Activated CD8-positive, alpha-beta T cell treated with anti-CD3 and anti-CD28 coated beads, Interleukin-2, amount 10 ng/mL, durations not matched to agents 7 days and 5 days (primary cell): ENCODE measurements around the gene TXNRD2. TPM values are rescaled to one million over a fixed set of nuclear protein-coding genes. Genes with fewer than 3 reads are reported as not detected.

Experiments used
- ATAC-seq: fragments of 150-1000 bp; cut with Tn5 transposase; one replicate; pipeline ENCODE4 v1.10.0; 2021; ENCODE audit warnings: moderate library complexity
- CTCF ChIA-PET: fragments of 350-600 bp; sonication (Branson Sonifier 250); formaldehyde crosslinking; loops from one replicate; lab custom pipeline; 2021; ENCODE audit warnings: antibody characterized with exemption; lab: Charles Lee
- POLR2A ChIA-PET: fragments of 350-600 bp; sonication (Branson Sonifier 250); formaldehyde crosslinking; loops from one replicate; lab custom pipeline; 2021; ENCODE audit warnings: antibody characterized with exemption; lab: Charles Lee
- DNase-seq: peaks from one replicate; pipeline ENCODE4 v3.0.0-alpha.2; 2020
- H3K27ac Mint-ChIP-seq: one replicate; pipeline ENCODE4 v1.8.0; 2021; ENCODE audit warnings: mild to moderate bottlenecking, mixed read lengths
- H3K27me3 Mint-ChIP-seq: one replicate; pipeline ENCODE4 v1.8.0; 2021; ENCODE audit warnings: low read depth, mixed read lengths
- H3K36me3 Mint-ChIP-seq: one replicate; pipeline ENCODE4 v1.8.0; 2021; ENCODE audit warnings: low read depth, mixed read lengths
- H3K4me1 Mint-ChIP-seq: one replicate; pipeline ENCODE4 v1.8.0; 2021; ENCODE audit warnings: low read depth, mixed read lengths
- H3K4me3 Mint-ChIP-seq: one replicate; pipeline ENCODE4 v1.8.0; 2021; ENCODE audit warnings: mild to moderate bottlenecking, mixed read lengths
- H3K9me3 Mint-ChIP-seq: one replicate; pipeline ENCODE4 v1.8.0; 2022; ENCODE audit warnings: mixed read lengths; ENCODE audit not compliant: insufficient read depth
- total RNA-seq, 2 experiments: library from RNA; stranded (reverse); gene quantifications; one replicate each; pipeline ENCODE4 v1.2.3, GENCODE V29; 2021

The TXNRD2 gene
- total RNA-seq, 2 experiments from 2014 or later = 16.1 to 19.3 TPM

DNA sequence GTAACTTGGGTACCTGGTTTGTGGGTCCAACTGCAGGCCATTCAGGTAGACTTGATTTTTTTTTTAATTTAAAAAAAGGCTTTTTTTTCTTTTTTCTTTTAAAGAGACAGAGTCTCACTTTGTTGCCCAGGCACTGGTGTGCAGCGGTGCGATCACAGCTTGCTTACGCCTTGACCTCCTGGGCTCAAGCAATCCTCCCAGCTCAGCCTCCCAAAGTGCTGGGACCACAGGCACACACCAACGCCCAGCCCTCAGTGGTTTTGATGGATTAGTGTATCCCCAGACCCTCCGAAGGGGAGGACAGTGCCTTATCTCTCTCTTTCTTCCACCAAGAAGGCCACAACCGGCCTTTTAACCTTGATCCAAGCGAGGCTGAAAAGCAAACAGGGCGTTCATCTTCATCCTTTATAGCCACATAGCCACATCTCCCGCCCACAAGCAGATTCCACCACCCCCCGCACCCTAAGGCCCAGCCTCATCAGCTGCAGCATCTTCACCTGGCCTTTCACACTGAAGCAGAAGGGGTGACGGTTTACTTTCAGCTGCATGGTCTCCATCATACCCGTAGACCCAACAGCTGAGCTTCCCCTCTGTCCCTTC lies 17.6 kb downstream of the TXNRD2 start:
- ChIA-PET CTCF (interaction anchor here (0.7 to 2.0 kb wide), 2 partner anchors 14 to 87 kb away, joined by 4 to 11 read pairs; no protein-coding TSS in a partner anchor), POLR2A (interaction anchor here (0.6 kb wide), 1 partner anchor 987 kb away, joined by 3 read pairs; no protein-coding TSS in a partner anchor)
- H3K4me3 Mint-ChIP-seq = no peak overlapping the region
- H3K4me1 Mint-ChIP-seq = no peaks in the 10 kb centered on the region
- H3K27me3 Mint-ChIP-seq = no peaks in the 10 kb centered on the region
- no peak overlapping the region for H3K27ac Mint-ChIP-seq
- H3K9me3 Mint-ChIP-seq = no peaks in the 10 kb centered on the region
- DNase-seq (no peak), ATAC-seq (no peak)
- no peaks in the 10 kb centered on the region for H3K36me3 Mint-ChIP-seq

DNA sequence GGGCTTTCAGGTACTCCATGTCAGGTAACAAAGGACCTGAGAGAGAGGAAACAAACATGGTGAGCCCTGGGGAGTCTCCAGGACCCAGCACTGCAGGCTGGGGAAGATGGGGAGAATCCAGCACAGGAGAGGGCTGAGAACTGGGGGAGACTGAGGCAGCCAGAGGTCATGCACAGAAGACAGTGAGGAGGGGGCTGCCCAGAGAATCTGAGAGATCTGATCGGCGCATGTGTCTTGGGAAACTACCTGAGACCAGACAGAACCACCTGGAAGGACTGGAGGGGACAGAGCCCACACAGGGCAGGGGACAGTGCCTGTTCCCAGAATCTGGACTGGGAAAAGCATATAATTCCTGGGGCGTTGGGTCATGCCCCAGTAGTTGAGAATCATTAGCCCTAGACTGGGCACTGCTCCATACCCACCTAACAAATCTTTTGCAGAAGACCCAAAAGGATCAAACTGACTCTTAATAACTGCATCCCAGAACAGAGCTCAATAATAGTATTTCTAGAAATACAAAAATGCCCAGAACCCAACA lies 20.0 kb downstream of the TXNRD2 start:
- ATAC-seq (no peak), DNase-seq (no peak)
- Mint-ChIP-seq H3K4me3 (no peak overlapping the region), H3K9me3 (no peaks in the 10 kb centered on the region), H3K27ac (no peak overlapping the region), H3K36me3 (peaks cover 2% of the 10 kb centered on the region), H3K27me3 (no peaks in the 10 kb centered on the region), H3K4me1 (no peaks in the 10 kb centered on the region)
- ChIA-PET CTCF (no interaction called here), POLR2A (no interaction called here)

DNA sequence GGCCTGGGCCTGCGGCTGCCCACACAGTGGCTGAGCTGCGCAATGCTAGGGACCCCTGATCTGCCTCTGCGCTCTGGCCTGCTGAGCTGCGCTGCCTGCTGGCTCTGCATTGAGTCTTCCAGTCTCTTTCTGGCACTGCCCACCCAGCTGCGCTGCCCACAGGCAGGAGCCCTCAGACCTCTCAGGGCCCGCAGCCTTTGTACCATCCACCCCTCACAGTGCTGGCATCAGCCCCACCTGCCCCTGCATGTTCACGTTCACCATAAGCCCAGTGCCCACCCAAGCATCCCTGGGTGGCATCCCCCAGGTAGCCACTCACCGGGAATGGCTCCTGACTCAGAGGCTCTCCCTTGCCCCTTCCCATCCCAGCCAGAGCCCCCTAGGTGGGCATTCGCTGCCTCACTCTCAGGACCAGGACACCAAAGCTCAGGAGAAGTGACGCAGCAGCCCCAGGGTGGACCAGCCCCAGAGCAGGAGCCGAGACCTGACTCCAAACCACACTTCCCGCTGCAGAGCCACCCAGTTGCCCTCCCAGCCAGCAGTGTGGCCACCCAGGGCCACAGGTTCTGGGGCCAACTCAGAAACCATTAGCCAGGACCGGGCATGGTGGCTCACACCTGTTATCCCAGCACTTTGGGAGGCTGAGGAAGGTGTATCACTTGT lies 21.8 kb downstream of the TXNRD2 start:
- Mint-ChIP-seq H3K9me3 (no peaks in the 10 kb centered on the region), H3K27ac (no peak overlapping the region), H3K36me3 (peaks cover 3% of the 10 kb centered on the region), H3K4me3 (no peak overlapping the region), H3K27me3 (no peaks in the 10 kb centered on the region), H3K4me1 (no peaks in the 10 kb centered on the region)
- POLR2A ChIA-PET = no interaction called here
- CTCF ChIA-PET = interaction anchor here (1.6 kb wide), 1 partner anchor 189 kb away, joined by 5 read pairs; no protein-coding TSS in a partner anchor
- ATAC-seq (no peak), DNase-seq (no peak)

DNA sequence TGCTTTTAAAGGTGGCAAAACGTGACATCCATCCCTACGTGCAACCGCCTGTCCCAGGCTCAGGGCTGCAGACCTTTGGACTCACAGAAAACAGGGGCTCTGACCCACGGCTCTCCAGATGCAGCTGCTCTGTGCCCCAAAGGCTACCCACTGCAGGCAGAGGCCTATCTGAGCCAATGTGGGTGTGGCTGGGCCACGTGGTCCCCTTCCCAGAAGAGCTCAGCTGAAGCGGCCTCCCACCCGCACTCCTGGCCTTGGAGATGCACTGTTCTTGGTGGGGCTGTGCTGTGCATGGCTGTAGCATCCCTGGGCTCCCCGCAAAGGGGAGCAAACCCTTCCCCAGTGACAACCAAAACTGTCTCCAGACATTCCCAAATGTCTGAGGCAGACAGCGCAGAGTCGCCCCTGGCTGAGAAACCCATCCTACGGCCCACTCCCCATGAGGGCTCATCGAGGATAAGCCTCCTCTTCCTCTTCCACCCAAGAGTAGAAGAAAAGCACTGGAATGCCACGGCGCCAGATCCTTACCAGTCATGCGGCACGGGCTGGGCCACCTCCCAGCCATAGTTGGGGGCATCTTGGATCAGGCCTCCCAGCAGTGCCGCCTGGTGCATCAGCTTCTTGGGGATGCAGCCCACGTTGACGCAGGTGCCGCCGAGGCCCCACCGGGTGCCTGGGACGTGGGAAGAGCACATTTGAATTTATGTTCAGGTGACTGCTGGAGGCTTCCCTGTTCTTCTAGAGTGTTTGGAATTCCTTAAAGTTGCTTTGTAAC lies 23.1 kb downstream of the TXNRD2 start:
- ChIA-PET CTCF (interaction anchor here (1.3 kb wide), 1 partner anchor 9 kb away, joined by 4 read pairs; no protein-coding TSS in a partner anchor), POLR2A (no interaction called here)
- no peaks in the 10 kb centered on the region for H3K27me3 Mint-ChIP-seq
- no peaks in the 10 kb centered on the region for H3K9me3 Mint-ChIP-seq
- ATAC-seq (no peak), DNase-seq (no peak)
- peaks cover 16% of the 10 kb centered on the region for H3K36me3 Mint-ChIP-seq
- H3K27ac Mint-ChIP-seq = no peak overlapping the region
- H3K4me3 Mint-ChIP-seq = no peak overlapping the region
- no peaks in the 10 kb centered on the region for H3K4me1 Mint-ChIP-seq

DNA sequence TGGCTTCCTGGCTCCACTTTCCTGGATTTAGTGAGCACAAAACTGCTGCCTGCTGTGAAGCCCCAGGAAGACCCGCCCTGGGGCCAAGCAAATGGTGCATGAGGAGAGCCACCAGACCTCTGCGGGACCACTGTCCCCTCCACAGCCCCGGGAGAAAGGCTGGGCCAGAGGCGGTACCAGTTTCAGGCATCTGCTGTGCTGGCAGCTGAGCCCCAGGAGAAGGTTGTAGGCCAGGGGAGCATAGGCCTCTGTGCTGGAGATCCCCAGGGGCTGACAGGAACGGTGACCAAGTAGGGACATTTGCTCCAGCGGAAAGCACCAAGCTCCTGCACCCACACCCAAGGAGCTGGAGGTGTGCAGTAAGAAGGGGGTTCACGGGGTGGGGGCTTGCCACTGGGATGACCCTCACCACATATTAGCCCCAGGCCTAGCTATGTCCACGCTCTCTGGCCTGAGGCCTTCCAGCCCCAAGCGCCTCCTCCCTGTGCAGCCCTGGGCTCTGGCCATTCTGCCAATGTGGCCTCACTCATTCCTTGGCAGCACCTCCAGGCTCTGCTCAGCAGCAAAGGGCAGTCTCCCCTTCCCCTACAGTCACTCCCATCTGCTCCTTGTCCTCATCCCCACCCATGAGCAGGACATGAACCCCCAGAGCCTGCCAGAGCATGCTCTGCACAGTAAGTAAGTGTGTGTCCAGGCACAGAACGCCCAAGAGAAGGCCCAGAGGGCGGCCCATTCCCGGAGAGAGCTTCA lies 24.1 kb downstream of the TXNRD2 start:
- Mint-ChIP-seq H3K36me3 (peaks cover 21% of the 10 kb centered on the region), H3K4me3 (no peak overlapping the region), H3K4me1 (no peaks in the 10 kb centered on the region), H3K9me3 (no peaks in the 10 kb centered on the region), H3K27ac (no peak overlapping the region), H3K27me3 (no peaks in the 10 kb centered on the region)
- ChIA-PET CTCF (interaction anchor here (1.3 to 2.1 kb wide), 2 partner anchors 8 to 187 kb away, joined by 4 to 8 read pairs; no protein-coding TSS in a partner anchor), POLR2A (interaction anchor here (0.5 kb wide), 1 partner anchor 14 kb away, joined by 3 read pairs; no protein-coding TSS in a partner anchor)
- DNase-seq = no peak
- ATAC-seq = no peak

DNA sequence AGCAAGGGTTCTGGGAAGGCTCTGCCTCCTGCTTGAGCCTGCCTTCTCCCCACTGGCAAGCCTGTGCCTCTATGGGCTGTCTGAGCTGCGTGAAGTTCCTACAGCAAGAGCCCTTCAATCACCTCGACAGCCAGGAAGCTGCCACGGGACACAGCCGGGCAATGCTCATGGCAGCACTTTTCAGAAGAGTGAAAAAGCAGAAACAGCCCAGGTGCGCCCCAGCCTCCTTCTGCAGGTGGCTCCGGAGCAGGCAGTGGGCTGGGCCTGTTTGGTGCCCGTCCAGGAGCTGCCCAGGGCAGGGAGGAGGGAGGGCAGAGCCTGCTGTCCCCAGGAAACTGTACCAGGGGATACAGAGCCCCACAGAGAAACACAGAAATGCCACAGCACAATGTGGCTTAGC lies 24.7 kb downstream of the TXNRD2 start:
- Mint-ChIP-seq H3K27me3 (no peaks in the 10 kb centered on the region), H3K9me3 (no peaks in the 10 kb centered on the region), H3K36me3 (peaks cover 21% of the 10 kb centered on the region), H3K27ac (no peak overlapping the region), H3K4me3 (no peak overlapping the region), H3K4me1 (no peaks in the 10 kb centered on the region)
- CTCF ChIA-PET = interaction anchor here (2.1 kb wide), 1 partner anchor 186 kb away, joined by 8 read pairs; no protein-coding TSS in a partner anchor
- ATAC-seq (no peak), DNase-seq (no peak)
- POLR2A ChIA-PET = no interaction called here

DNA sequence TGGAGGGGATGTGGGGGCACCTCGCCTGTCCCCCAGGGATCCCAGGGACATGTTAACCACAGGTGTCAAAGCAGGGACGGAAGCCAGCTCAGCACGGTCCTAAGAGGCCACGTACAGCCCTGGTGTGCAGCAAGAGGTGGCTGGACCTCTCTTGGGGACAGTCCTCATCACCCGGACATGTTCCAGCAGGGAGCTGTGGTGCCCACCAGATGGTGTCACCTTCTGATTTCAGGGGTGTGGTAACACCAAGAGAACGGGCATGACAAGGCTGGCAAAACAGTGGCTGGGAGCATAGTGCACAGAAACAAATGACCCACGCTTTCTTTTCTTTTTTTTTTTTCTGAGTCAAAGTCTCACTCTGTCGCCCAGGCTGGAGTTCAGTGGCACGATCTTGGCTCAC lies 25.6 kb downstream of the TXNRD2 start:
- no peaks in the 10 kb centered on the region for H3K27me3 Mint-ChIP-seq
- no peaks in the 10 kb centered on the region for H3K9me3 Mint-ChIP-seq
- H3K4me1 Mint-ChIP-seq = no peaks in the 10 kb centered on the region
- H3K27ac Mint-ChIP-seq = no peak overlapping the region
- DNase-seq (no peak), ATAC-seq (no peak)
- POLR2A ChIA-PET = no interaction called here
- H3K4me3 Mint-ChIP-seq = no peak overlapping the region
- peaks cover 21% of the 10 kb centered on the region for H3K36me3 Mint-ChIP-seq
- CTCF ChIA-PET = interaction anchor here (2.1 kb wide), 1 partner anchor 186 kb away, joined by 8 read pairs; no protein-coding TSS in a partner anchor

DNA sequence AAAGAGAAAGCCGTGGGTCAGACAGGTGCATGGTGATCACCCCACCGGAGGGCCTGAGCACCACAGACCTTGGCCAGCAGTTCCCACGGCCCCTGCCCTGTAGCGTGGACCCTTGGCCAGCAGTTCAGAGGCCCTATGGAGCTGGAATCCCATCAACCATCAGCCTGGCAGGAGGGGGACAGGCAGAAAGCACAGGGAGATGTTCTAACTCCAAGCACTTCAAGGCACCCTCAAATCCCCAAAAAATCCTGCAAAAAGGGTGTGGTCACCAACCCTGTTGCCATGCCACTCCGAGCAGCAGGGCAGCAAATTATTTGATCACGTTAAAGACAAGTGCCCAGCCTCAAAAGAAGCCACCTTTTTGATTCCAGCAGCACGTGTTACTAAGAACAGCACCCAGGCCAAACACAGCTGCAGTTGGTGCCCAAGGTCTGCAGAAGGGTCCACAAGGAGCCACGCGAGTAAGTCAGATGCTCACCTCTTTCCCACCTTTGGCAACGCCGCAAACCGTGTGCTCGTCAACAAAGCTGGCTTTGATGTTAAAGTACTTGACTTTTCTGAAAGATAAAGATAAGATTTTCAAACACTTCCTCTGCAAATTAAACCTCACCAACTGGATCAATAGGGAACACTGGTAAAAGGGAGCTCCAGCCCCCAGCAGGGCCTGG lies 26.2 kb downstream of the TXNRD2 start:
- DNase-seq = no peak
- Mint-ChIP-seq H3K4me1 (no peaks in the 10 kb centered on the region), H3K36me3 (peaks cover 21% of the 10 kb centered on the region), H3K4me3 (no peak overlapping the region), H3K27me3 (no peaks in the 10 kb centered on the region), H3K9me3 (no peaks in the 10 kb centered on the region), H3K27ac (no peak overlapping the region)
- no peak for ATAC-seq
- ChIA-PET POLR2A (no interaction called here), CTCF (interaction anchor here (2.1 kb wide), 1 partner anchor 185 kb away, joined by 8 read pairs; no protein-coding TSS in a partner anchor)

DNA sequence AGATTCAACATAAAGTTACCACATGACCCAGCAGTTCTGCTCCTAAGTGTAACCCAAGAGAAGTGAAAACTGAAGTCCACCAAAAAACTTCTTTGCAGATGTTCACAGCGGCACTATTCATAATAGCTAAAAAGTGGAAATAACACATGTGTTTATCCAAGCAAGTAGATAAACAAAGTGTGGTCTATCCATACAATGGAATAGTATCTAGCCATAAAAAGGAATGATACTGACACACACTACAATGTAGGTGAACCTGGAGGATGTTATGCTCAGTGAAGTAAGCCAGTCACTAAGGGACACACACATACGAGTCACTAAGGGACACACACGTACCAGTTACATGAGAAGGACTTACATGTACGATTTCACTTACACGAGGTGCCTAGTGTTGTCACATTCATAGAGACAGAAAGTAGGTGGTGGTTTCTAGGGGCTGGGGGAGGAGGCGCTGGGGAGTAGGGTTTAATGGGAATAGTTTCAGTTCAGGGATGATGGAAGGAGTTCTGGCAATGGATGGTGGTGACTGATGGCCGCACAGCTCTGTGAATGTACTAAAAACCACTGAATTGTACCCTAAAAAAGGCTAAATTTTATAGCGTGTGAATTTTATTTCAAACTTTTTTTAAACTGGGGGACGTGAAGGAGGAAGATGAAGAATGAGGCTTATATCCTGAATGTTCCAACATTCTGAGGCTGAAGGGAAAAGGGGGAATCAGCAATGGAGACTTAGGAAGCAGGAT lies 27.2 kb downstream of the TXNRD2 start:
- no peak for DNase-seq
- H3K9me3 Mint-ChIP-seq = no peaks in the 10 kb centered on the region
- CTCF ChIA-PET = interaction anchor here (1.1 to 4.8 kb wide), 4 partner anchors 9 to 190 kb away, joined by 3 to 115 read pairs (median 6); partner anchors contain the start of gene GP1BB
- POLR2A ChIA-PET = interaction anchor here (1.1 kb wide), 1 partner anchor 184 kb away, joined by 3 read pairs; no protein-coding TSS in a partner anchor
- no peak overlapping the region for H3K27ac Mint-ChIP-seq
- H3K4me3 Mint-ChIP-seq = no peak overlapping the region
- peaks cover 21% of the 10 kb centered on the region for H3K36me3 Mint-ChIP-seq
- H3K4me1 Mint-ChIP-seq = no peaks in the 10 kb centered on the region
- ATAC-seq = no peak
- H3K27me3 Mint-ChIP-seq = no peaks in the 10 kb centered on the region

DNA sequence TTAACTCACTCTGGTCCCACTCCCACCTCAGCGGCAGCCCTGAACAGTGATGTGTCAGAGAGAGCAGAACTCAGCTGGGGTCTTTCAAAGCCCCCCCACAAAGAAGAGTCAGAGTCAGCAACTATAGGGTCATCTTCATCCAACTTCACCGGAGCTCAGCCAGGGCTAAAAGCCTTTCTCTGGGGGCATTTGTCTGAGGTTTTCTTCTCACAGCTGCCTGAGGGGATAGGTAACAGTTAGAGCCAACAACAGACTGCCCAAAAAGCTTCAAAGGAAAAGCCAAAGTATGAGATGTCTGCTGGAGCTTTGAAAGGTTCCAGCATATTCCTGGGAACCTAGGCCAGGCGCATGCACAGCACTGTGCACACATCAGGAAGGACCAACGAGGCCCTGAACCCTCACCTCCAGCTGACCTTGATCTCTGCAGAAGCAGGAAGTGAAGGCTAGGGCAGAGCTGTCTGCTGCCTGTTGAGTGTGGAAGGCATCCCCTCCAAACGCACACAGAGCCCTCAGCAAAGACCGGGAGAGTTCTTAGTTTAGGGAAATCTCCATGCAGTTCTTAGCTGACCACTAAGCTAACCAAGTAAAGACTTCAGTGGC lies 28.2 kb downstream of the TXNRD2 start:
- POLR2A ChIA-PET = interaction anchor here (1.1 kb wide), 1 partner anchor 183 kb away, joined by 3 read pairs; no protein-coding TSS in a partner anchor
- H3K4me3 Mint-ChIP-seq = no peak overlapping the region

More for the DNA sequence above, 28.2 kb downstream of the TXNRD2 start:
- Mint-ChIP-seq H3K36me3 (peaks cover 21% of the 10 kb centered on the region), H3K27me3 (no peaks in the 10 kb centered on the region), H3K4me1 (no peaks in the 10 kb centered on the region), H3K9me3 (no peaks in the 10 kb centered on the region), H3K27ac (no peak overlapping the region)
- ATAC-seq = no peak
- CTCF ChIA-PET = interaction anchor here (1.1 to 4.8 kb wide), 5 partner anchors 8 to 190 kb away, joined by 3 to 115 read pairs (median 3); partner anchors contain the start of gene GP1BB
- DNase-seq = no peak
